ENCODE results near the gene C18orf54.

- TF ChIP-seq NFRKB (IDR thresholded peaks at IDR 0.05) (no peak), FOXM1 (IDR thresholded peaks at IDR 0.05; ENCODE audit: borderline replicate concordance) (no peak), FOXA1 (IDR thresholded peaks at IDR 0.05) (no peak), ELF4 (IDR thresholded peaks at IDR 0.05) (no peak), CTBP1 (IDR thresholded peaks at IDR 0.05; ENCODE audit: borderline replicate concordance) (no peak)
Measured at GRCh38 chr18:54351186-54351585, 6.5 kb upstream of the C18orf54 start.
